ENCODE measurements around the gene CYP4Z1.
"Not testable (repeated sequence)": the region's sequence is repeated elsewhere in the genome, so short reads cannot be mapped to it uniquely, and the experiment has no call there.

CYP4Z1 gene

GRCh38 chr1:47128854-47129253 is 61.8 kb downstream of the CYP4Z1 start:
- DNase-seq, result not testable (repeated sequence)

- not testable (repeated sequence) for DNase-seq
Observed at GRCh38 chr1:47129489-47130230, 62.6 kb downstream of the CYP4Z1 start.

GRCh38 chr1:47132665-47133064 is 65.6 kb downstream of the CYP4Z1 start:
- not testable (repeated sequence) for DNase-seq

- DNase-seq, result no peak
Observed at GRCh38 chr1:47137198-47137597, 70.2 kb downstream of the CYP4Z1 start, which contains the start of gene CYP4A22. Gene CYP4A22 (plus strand): TSS chr1:47137441. CDS start chr1:47137486, 45 bp downstream.

- DNase-seq, result no peak
Observed at GRCh38 chr1:47137925-47138615, 71.0 kb downstream of the CYP4Z1 start.

GRCh38 chr1:47140358-47140757 is 73.3 kb downstream of the CYP4Z1 start:
- not testable (repeated sequence) for DNase-seq

- DNase-seq, result not testable (repeated sequence)
Observed at GRCh38 chr1:47143654-47144053, 76.6 kb downstream of the CYP4Z1 start.

- not testable (repeated sequence) for DNase-seq
Observed at GRCh38 chr1:47146495-47146894, 79.5 kb downstream of the CYP4Z1 start.

GRCh38 chr1:47147047-47147785 is 80.2 kb downstream of the CYP4Z1 start:
- DNase-seq, result no peak

- peak; percentile 23 for DNase-seq
Observed at GRCh38 chr1:47149162-47149561, 82.1 kb downstream of the CYP4Z1 start.

- DNase-seq, result not testable (repeated sequence)
Observed at GRCh38 chr1:47156457-47156856, 89.4 kb downstream of the CYP4Z1 start.

- not testable (repeated sequence) for DNase-seq
Observed at GRCh38 chr1:47157957-47158356, 90.9 kb downstream of the CYP4Z1 start.

GRCh38 chr1:47160716-47161115 is 93.7 kb downstream of the CYP4Z1 start:
- DNase-seq, result no peak

- no peak for DNase-seq
Observed at GRCh38 chr1:47161298-47162040, 94.4 kb downstream of the CYP4Z1 start.

- DNase-seq, result no peak
Observed at GRCh38 chr1:47164552-47164951, 97.5 kb downstream of the CYP4Z1 start.

All from DMS79 (cell line).